Colonic mucosa (tissue), 4 donors: ENCODE data around the gene OPTC. TPM values are rescaled to one million over a fixed set of nuclear protein-coding genes. Genes with fewer than 3 reads are reported as not detected.

ENCODE experiments used
- DNase-seq: peaks from one replicate; pipeline ENCODE4 v3.0.0-alpha.2; 2020
- H3K27ac ChIP-seq: fragments of 200-600 bp; one replicate; pipeline ENCODE4 v1.8.0; 2021
- H3K27me3 ChIP-seq: fragments of 200-600 bp; one replicate; pipeline ENCODE4 v1.8.0; 2021
- H3K36me3 ChIP-seq: fragments of 200-600 bp; one replicate; pipeline ENCODE4 v1.8.0; 2021
- H3K4me1 ChIP-seq: fragments of 200-600 bp; one replicate; pipeline ENCODE4 v1.8.0; 2021; ENCODE audit warnings: mild to moderate bottlenecking
- H3K4me3 ChIP-seq: fragments of 200-600 bp; one replicate; pipeline ENCODE4 v1.8.0; 2021
- H3K9ac ChIP-seq, 2 donors: one replicate each; pipeline ENCODE4 v1.7.0; 2013; ENCODE audit warnings: control low read depth in 2 of 2, low read depth in 2 of 2, low read length in 2 of 2
- H3K9me3 ChIP-seq: fragments of 200-600 bp; one replicate; pipeline ENCODE4 v1.8.0; 2021
- CTCF ChIP-seq: fragments of 200-600 bp; IDR thresholded peaks from one replicate; pipeline ENCODE4 v1.8.0; 2022; ENCODE audit warnings: antibody characterized with exemption, mild to moderate bottlenecking
- intact Hi-C: fragments of 100-400 bp; cut with DNase I; formaldehyde crosslinking; loops from one replicate; pipeline ENCODE4 v1.14.1; 2022
- total RNA-seq, 2 donors: library from RNA; stranded (reverse); fragmentation: NEBNext Ultra II Directional in 1 of 2; extraction: Animal tissue kit (Norgen Biotek cat#: 25700) in 1 of 2; gene quantifications; one replicate each; pipeline ENCODE4 v1.2.1, GENCODE V29; 2021
- donor health status: healthy.
- donor health status: DM: no; HTN: no; CAD: no.
- donor health status: DM: no; HTN: no; CAD: no.

Gene OPTC
- total RNA-seq, 2 donors from 2014 or later = not detected

GRCh38 chr1:203497269-203497777 lies 3.4 kb downstream of the OPTC start:
- Histone ChIP-seq H3K27me3 (no peaks in the 10 kb centered on the region), H3K9ac (no peak overlapping the region), H3K36me3 (no peaks in the 10 kb centered on the region), H3K27ac (no peak overlapping the region), H3K4me3 (no peak overlapping the region), H3K9me3 (no peaks in the 10 kb centered on the region), H3K4me1 (no peaks in the 10 kb centered on the region)
- intact Hi-C loops = no loop called here
- TF ChIP-seq CTCF = no peak
- no peak for DNase-seq

- H3K4me1 ChIP-seq = no peaks in the 10 kb centered on the region
- no peak overlapping the region for H3K4me3 ChIP-seq
- no peak for TF ChIP-seq CTCF
- DNase-seq = no peak
- H3K27me3 ChIP-seq = no peaks in the 10 kb centered on the region
- H3K27ac ChIP-seq = no peak overlapping the region
- no peak overlapping the region for H3K9ac ChIP-seq
- no peaks in the 10 kb centered on the region for H3K36me3 ChIP-seq
- intact Hi-C loops = loop anchor here (10.0 kb wide), 2 partner anchors 125 to 275 kb away; partner anchors contain the start of gene ATP2B4
- H3K9me3 ChIP-seq = no peaks in the 10 kb centered on the region
These were observed 5.8 kb downstream of the OPTC start for GRCh38 chr1:203499643-203500278.

GRCh38 chr1:203500279-203500678 lies 6.3 kb downstream of the OPTC start:
- Histone ChIP-seq H3K27ac (no peak overlapping the region), H3K9ac (no peak overlapping the region), H3K36me3 (no peaks in the 10 kb centered on the region), H3K27me3 (no peaks in the 10 kb centered on the region), H3K4me1 (no peaks in the 10 kb centered on the region), H3K9me3 (no peaks in the 10 kb centered on the region), H3K4me3 (no peak overlapping the region)
- no peak for TF ChIP-seq CTCF
- intact Hi-C loops = loop anchor here (10.0 kb wide), 2 partner anchors 125 to 275 kb away; partner anchors contain the start of gene ATP2B4
- no peak for DNase-seq

GRCh38 chr1:203503836-203504235 lies 9.9 kb downstream of the OPTC start:
- no peaks in the 10 kb centered on the region for H3K4me1 ChIP-seq
- intact Hi-C loops = loop anchor here (2.0 to 10.0 kb wide), 3 partner anchors 121 to 271 kb away; partner anchors contain the start of gene ATP2B4
- TF ChIP-seq CTCF = no peak
- H3K9me3 ChIP-seq = no peaks in the 10 kb centered on the region
- H3K27ac ChIP-seq = no peak overlapping the region
- H3K4me3 ChIP-seq = no peak overlapping the region
- no peaks in the 10 kb centered on the region for H3K36me3 ChIP-seq
- H3K9ac ChIP-seq = no peak overlapping the region
- DNase-seq = no peak
- H3K27me3 ChIP-seq = no peaks in the 10 kb centered on the region

- Histone ChIP-seq H3K27me3 (no peaks in the 10 kb centered on the region), H3K27ac (no peak overlapping the region), H3K4me1 (no peaks in the 10 kb centered on the region), H3K36me3 (no peaks in the 10 kb centered on the region), H3K9ac (no peak overlapping the region), H3K4me3 (no peak overlapping the region), H3K9me3 (no peaks in the 10 kb centered on the region)
- intact Hi-C loops = loop anchor here (2.0 to 10.0 kb wide), 3 partner anchors 120 to 270 kb away; partner anchors contain the start of gene ATP2B4
- TF ChIP-seq CTCF = peak; percentile 80
- DNase-seq = peak; percentile 85
These were observed 10.7 kb downstream of the OPTC start for GRCh38 chr1:203504400-203505250.
